Naive thymus-derived CD4-positive, alpha-beta T cell (primary cell): Measurements from ENCODE around the gene OXCT1. TPM values are rescaled to one million over a fixed set of nuclear protein-coding genes. Genes with fewer than 3 reads are reported as not detected.

ENCODE experiments used
- polyA plus RNA-seq, 2 donors: library from polyadenylated mRNA; unstranded; fragments of 300-500 nt; fragmentation: Illumina TruSeq; gene quantifications; one replicate each; pipeline ENCODE4 v1.2.3, GENCODE V29; 2021
- total RNA-seq, 6 experiments: library from RNA in 5 of 6; stranded (reverse) in 5 of 6; gene quantifications; 1 replicate in 5 of 6; 2 replicates in 1 of 6; pipeline ENCODE4 v1.2.3 and lab custom pipeline; 2021 to 2026

The OXCT1 gene
- total and polyA plus RNA-seq, 7 experiments from 2014 or later: 18.6 to 53.1 (median 30.0) TPM

Other genes with a start within 250 kb of the OXCT1 start
- gene RIMOC1, start 33.9 kb upstream of the OXCT1 start, total RNA-seq: 10 to 100 TPM; 13.8 to 40.6 (median 27.5) TPM
- 10 to 100 TPM; 10.8 to 14.6 TPM for gene RIMOC1, start 33.9 kb upstream of the OXCT1 start, polyA plus RNA-seq
- gene FBXO4, start 54.9 kb upstream of the OXCT1 start, total RNA-seq: 10 to 100 TPM; 10.9 to 15.0 (median 14.6) TPM
- gene FBXO4, start 54.9 kb upstream of the OXCT1 start, polyA plus RNA-seq: 10 to 100 TPM; 16.9 to 23.5 TPM